GM18861 (cell line): ENCODE data around the gene CARNS1.

Source experiments
- ATAC-seq: cut with Tn5 transposase; IDR thresholded peaks from one replicate; pipeline ENCODE4 v1.9.1; 2021; ENCODE audit not compliant: unreplicated experiment

Gene CARNS1

GRCh38 chr11:67409261-67409666, 6.2 kb upstream of the CARNS1 start:
- no peak for ATAC-seq

GRCh38 chr11:67409781-67410368, 5.6 kb upstream of the CARNS1 start:
- no peak for ATAC-seq

- no peak for ATAC-seq
Measured at GRCh38 chr11:67410369-67410831, 5.1 kb upstream of the CARNS1 start.

GRCh38 chr11:67410984-67411784, 4.3 kb upstream of the CARNS1 start:
- ATAC-seq, result no peak

- ATAC-seq, result no peak
Measured at GRCh38 chr11:67411785-67412152, 3.7 kb upstream of the CARNS1 start.

- no peak for ATAC-seq
Measured at GRCh38 chr11:67412495-67413179, 2.8 kb upstream of the CARNS1 start.

- ATAC-seq, result no peak
Measured at GRCh38 chr11:67413266-67413849, 2.1 kb upstream of the CARNS1 start.

- no peak for ATAC-seq
Measured at GRCh38 chr11:67416416-67417335, 1.2 kb downstream of the CARNS1 start.

GRCh38 chr11:67417425-67417824, 1.9 kb downstream of the CARNS1 start:
- ATAC-seq, result no peak

GRCh38 chr11:67418476-67419281, 3.2 kb downstream of the CARNS1 start:
- ATAC-seq, result no peak

- no peak for ATAC-seq
Measured at GRCh38 chr11:67419325-67420049, 4.0 kb downstream of the CARNS1 start.

GRCh38 chr11:67420147-67420645, 4.7 kb downstream of the CARNS1 start:
- no peak for ATAC-seq

GRCh38 chr11:67420646-67421429, 5.4 kb downstream of the CARNS1 start:
- ATAC-seq, result peak; percentile 58

GRCh38 chr11:67421430-67422031, 6.1 kb downstream of the CARNS1 start:
- no peak for ATAC-seq

GRCh38 chr11:67422891-67423290, 7.4 kb downstream of the CARNS1 start:
- ATAC-seq, result no peak

- no peak for ATAC-seq
Measured at GRCh38 chr11:67423466-67423865, 8.0 kb downstream of the CARNS1 start.

- no peak for ATAC-seq
Measured at GRCh38 chr11:67423891-67424613, 8.6 kb downstream of the CARNS1 start.
